Progenitor cell of endocrine pancreas (in vitro differentiated cells): ENCODE results near the gene C1orf198. TPM values are rescaled to one million over a fixed set of nuclear protein-coding genes. Genes with fewer than 3 reads are reported as not detected.

ENCODE experiments used
- DNase-seq: peaks from one replicate; pipeline ENCODE4 v3.0.0; 2021; ENCODE audit warnings: low spot score; ENCODE audit not compliant: unreplicated experiment
- H3K27ac Mint-ChIP-seq: 2 replicates; pipeline ENCODE4 v1.8.0; 2021; ENCODE audit warnings: mild to moderate bottlenecking, moderate library complexity, mixed read lengths
- H3K27me3 Mint-ChIP-seq: 2 replicates; pipeline ENCODE4 v1.8.0; 2021; ENCODE audit warnings: mixed read lengths
- H3K36me3 Mint-ChIP-seq: 2 replicates; pipeline ENCODE4 v1.8.0; 2022; ENCODE audit warnings: mixed read lengths; ENCODE audit not compliant: insufficient read depth
- H3K4me1 Mint-ChIP-seq: 2 replicates; pipeline ENCODE4 v1.8.0; 2021; ENCODE audit warnings: low read depth, mixed read lengths
- H3K4me3 Mint-ChIP-seq: 2 replicates; pipeline ENCODE4 v1.8.0; 2021; ENCODE audit warnings: low read depth, mild to moderate bottlenecking, moderate library complexity, mixed read lengths
- H3K9me3 Mint-ChIP-seq: 2 replicates; pipeline ENCODE4 v1.8.0; 2021; ENCODE audit warnings: low read depth, mixed read lengths
- CTCF ChIP-seq: fragments of 200-600 bp; sonication (generic); IDR thresholded peaks from one replicate; pipeline ENCODE4 v1.5.0; 2021; ENCODE audit warnings: antibody characterized with exemption, mild to moderate bottlenecking; ENCODE audit not compliant: unreplicated experiment
- total RNA-seq: library from RNA; stranded (reverse); gene quantifications from 2 replicates; pipeline ENCODE4 v1.2.1, GENCODE V29; 2021

Gene C1orf198
- total RNA-seq, 1 donor from 2014 or later = 70.1 TPM

GRCh38 chr1:230879778-230880177, 11.5 kb upstream of the C1orf198 start:
- TF ChIP-seq CTCF = no peak

GRCh38 chr1:230878591-230878990, 10.3 kb upstream of the C1orf198 start:
- no peaks in the 10 kb centered on the region for H3K9me3 Mint-ChIP-seq
- peaks cover 21% of the 10 kb centered on the region for H3K27me3 Mint-ChIP-seq
- peaks cover 5% of the 10 kb centered on the region for H3K36me3 Mint-ChIP-seq
- no peak for TF ChIP-seq CTCF
- H3K4me3 Mint-ChIP-seq = no peak overlapping the region
- H3K4me1 Mint-ChIP-seq = peaks cover 7% of the 10 kb centered on the region
- no peak overlapping the region for H3K27ac Mint-ChIP-seq
- DNase-seq = no peak

More at GRCh38 chr1:230879778-230880177, 11.5 kb upstream of the C1orf198 start:
- Mint-ChIP-seq H3K4me3 (no peak overlapping the region), H3K9me3 (no peaks in the 10 kb centered on the region), H3K27me3 (peaks cover 21% of the 10 kb centered on the region), H3K36me3 (peaks cover 6% of the 10 kb centered on the region), H3K27ac (no peak overlapping the region), H3K4me1 (peaks cover 7% of the 10 kb centered on the region)
- DNase-seq = no peak

- H3K36me3 Mint-ChIP-seq = peaks cover 5% of the 10 kb centered on the region
- peaks cover 7% of the 10 kb centered on the region for H3K4me1 Mint-ChIP-seq
- H3K9me3 Mint-ChIP-seq = no peaks in the 10 kb centered on the region
- DNase-seq = no peak
- peaks cover 20% of the 10 kb centered on the region for H3K27me3 Mint-ChIP-seq
- no peak overlapping the region for H3K27ac Mint-ChIP-seq
- H3K4me3 Mint-ChIP-seq = no peak overlapping the region
- TF ChIP-seq CTCF = no peak
Observed at GRCh38 chr1:230877924-230878590, 9.7 kb upstream of the C1orf198 start.

GRCh38 chr1:230877146-230877923, 9.0 kb upstream of the C1orf198 start:
- H3K4me1 Mint-ChIP-seq = peaks cover 7% of the 10 kb centered on the region
- no peak for TF ChIP-seq CTCF
- no peaks in the 10 kb centered on the region for H3K9me3 Mint-ChIP-seq
- no peak for DNase-seq
- no peak overlapping the region for H3K4me3 Mint-ChIP-seq
- H3K27me3 Mint-ChIP-seq = peaks cover 13% of the 10 kb centered on the region
- no peak overlapping the region for H3K27ac Mint-ChIP-seq
- peaks cover 5% of the 10 kb centered on the region for H3K36me3 Mint-ChIP-seq

GRCh38 chr1:230876660-230877059, 8.3 kb upstream of the C1orf198 start:
- Mint-ChIP-seq H3K36me3 (peaks cover 5% of the 10 kb centered on the region), H3K9me3 (no peaks in the 10 kb centered on the region), H3K27ac (no peak overlapping the region), H3K4me1 (peaks cover 7% of the 10 kb centered on the region), H3K27me3 (peaks cover 10% of the 10 kb centered on the region), H3K4me3 (no peak overlapping the region)
- DNase-seq = no peak
- TF ChIP-seq CTCF = no peak
